ENCODE measurements around the gene SEMA3E. TPM values are rescaled to one million over a fixed set of nuclear protein-coding genes. Genes with fewer than 3 reads are reported as not detected.
"Not testable (repeated sequence)": the region's sequence is repeated elsewhere in the genome, so short reads cannot be mapped to it uniquely, and the experiment has no call there.

Gene SEMA3E
- total RNA-seq, 1 experiment from 2014 or later = 0.20 TPM

DNA sequence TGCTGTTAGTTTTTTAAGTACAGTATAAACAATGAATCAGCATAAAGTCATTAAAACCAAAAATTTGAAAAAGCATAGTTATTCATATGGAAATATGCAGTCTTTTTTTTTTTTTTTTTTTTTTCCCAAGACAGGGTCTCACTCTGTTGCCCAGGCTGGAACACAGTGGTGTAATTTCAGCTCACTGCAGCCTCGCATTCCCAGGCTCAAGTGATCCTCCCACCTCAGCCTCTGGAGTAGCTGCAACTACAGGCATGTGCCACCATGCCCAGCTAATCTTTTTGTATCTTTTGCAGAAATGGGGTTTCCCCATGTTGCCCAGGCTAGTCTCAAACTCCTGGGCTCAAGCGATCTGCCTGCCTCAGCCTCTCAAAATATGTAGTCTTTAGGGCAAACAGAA lies 182.0 kb downstream of the SEMA3E start:
- H3K4me3 Mint-ChIP-seq (ENCODE audit: unreplicated experiment) = no peak overlapping the region
- intact Hi-C loops (cut with micrococcal nuclease; ENCODE audit: unreplicated experiment) = no loop called here
- H3K4me1 ChIP-seq = no peaks in the 10 kb centered on the region
- H3K36me3 ChIP-seq (ENCODE audit: control insufficient read depth, insufficient read depth, low read length) = no peaks in the 10 kb centered on the region
- TF ChIP-seq CTCF (IDR thresholded peaks at IDR 0.05; ENCODE audit: insufficient read depth in 1 of 2, low read depth in 1 of 2, low read length in 1 of 2, severe bottlenecking in 1 of 2, unreplicated experiment in 1 of 2) = no peak
- no peak overlapping the region for H3K4me3 ChIP-seq (ENCODE audit: low read depth, low read length)
- no peaks in the 10 kb centered on the region for H3K4me1 Mint-ChIP-seq (ENCODE audit: low read depth, unreplicated experiment)
- CTCF ChIA-PET = no interaction called here
- H3K27me3 ChIP-seq (replicated peaks; ENCODE audit: control insufficient read depth, insufficient read depth, low read length) = no peaks in the 10 kb centered on the region
- no peak overlapping the region for H3K27ac Mint-ChIP-seq (ENCODE audit: unreplicated experiment)
- no peaks in the 10 kb centered on the region for H3K9me3 ChIP-seq
- POLR2A ChIA-PET = no interaction called here
- no peaks in the 10 kb centered on the region for H3K27me3 Mint-ChIP-seq (ENCODE audit: insufficient read depth, unreplicated experiment)
- no peaks in the 10 kb centered on the region for H3K9me3 Mint-ChIP-seq (ENCODE audit: unreplicated experiment)
- no TSS peak for BruUV-seq (replicated peaks)
- DNase-seq = no peak
- no peaks in the 10 kb centered on the region for H3K36me3 Mint-ChIP-seq (ENCODE audit: insufficient read depth, unreplicated experiment)

DNA sequence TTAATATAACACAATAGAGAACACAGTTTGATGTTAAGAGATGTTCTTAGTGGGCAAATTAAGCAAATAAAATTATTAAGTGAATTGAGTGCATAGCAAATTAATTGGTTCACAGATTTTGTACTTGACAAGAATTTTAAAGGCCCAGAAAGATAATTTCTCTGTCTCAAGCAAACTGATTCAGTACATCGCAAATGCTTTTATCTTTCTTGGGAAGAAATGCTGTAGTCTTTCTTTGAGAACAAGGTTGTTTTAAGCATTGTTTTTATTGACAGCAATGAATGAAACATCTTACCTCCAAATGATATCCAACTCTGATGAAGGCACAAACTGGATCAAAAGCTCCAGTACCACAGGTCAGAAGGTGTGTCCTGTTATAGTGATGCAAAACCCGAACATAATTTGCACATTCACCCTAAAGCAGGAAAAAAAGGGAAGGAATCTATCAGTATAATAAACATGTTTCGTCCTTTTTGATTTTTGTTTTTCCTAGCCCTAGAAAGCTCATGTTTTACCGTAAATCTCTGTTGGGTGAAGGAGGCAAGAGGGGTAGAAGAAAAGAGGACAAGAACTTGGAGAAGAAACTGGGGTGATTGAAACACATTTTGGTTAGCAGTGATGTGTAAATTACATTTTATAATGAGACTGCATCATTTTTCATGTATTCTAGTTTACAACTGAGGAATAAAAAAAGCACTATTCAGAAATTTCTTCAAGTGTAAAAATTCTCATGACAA lies 182.6 kb downstream of the SEMA3E start:
- intact Hi-C loops (cut with micrococcal nuclease; ENCODE audit: unreplicated experiment) = no loop called here
- POLR2A ChIA-PET = no interaction called here

GRCh38 chr7:83465643-83466042 lies 183.3 kb downstream of the SEMA3E start:
- intact Hi-C loops (cut with micrococcal nuclease; ENCODE audit: unreplicated experiment) = no loop called here
- no peaks in the 10 kb centered on the region for H3K9me3 Mint-ChIP-seq (ENCODE audit: unreplicated experiment)
- no TSS peak for BruUV-seq (replicated peaks)
- no peak for DNase-seq
- H3K9me3 ChIP-seq = no peaks in the 10 kb centered on the region
- TF ChIP-seq CTCF (IDR thresholded peaks at IDR 0.05; ENCODE audit: insufficient read depth in 1 of 2, low read depth in 1 of 2, low read length in 1 of 2, severe bottlenecking in 1 of 2, unreplicated experiment in 1 of 2) = no peak
- no peak overlapping the region for H3K27ac Mint-ChIP-seq (ENCODE audit: unreplicated experiment)
- H3K36me3 Mint-ChIP-seq (ENCODE audit: insufficient read depth, unreplicated experiment) = no peaks in the 10 kb centered on the region
- ChIA-PET POLR2A (no interaction called here), CTCF (no interaction called here)
- H3K4me3 Mint-ChIP-seq (ENCODE audit: unreplicated experiment) = no peak overlapping the region
- H3K4me1 ChIP-seq = no peaks in the 10 kb centered on the region
- no peaks in the 10 kb centered on the region for H3K36me3 ChIP-seq (ENCODE audit: control insufficient read depth, insufficient read depth, low read length)
- no peaks in the 10 kb centered on the region for H3K4me1 Mint-ChIP-seq (ENCODE audit: low read depth, unreplicated experiment)
- no peaks in the 10 kb centered on the region for H3K27me3 ChIP-seq (replicated peaks; ENCODE audit: control insufficient read depth, insufficient read depth, low read length)
- no peaks in the 10 kb centered on the region for H3K27me3 Mint-ChIP-seq (ENCODE audit: insufficient read depth, unreplicated experiment)
- H3K4me3 ChIP-seq (ENCODE audit: low read depth, low read length) = no peak overlapping the region

More for the DNA sequence above, 182.6 kb downstream of the SEMA3E start:
- Mint-ChIP-seq H3K4me1 (ENCODE audit: low read depth, unreplicated experiment) (no peaks in the 10 kb centered on the region), H3K9me3 (ENCODE audit: unreplicated experiment) (no peaks in the 10 kb centered on the region), H3K27ac (ENCODE audit: unreplicated experiment) (no peak overlapping the region), H3K4me3 (ENCODE audit: unreplicated experiment) (no peak overlapping the region), H3K36me3 (ENCODE audit: insufficient read depth, unreplicated experiment) (no peaks in the 10 kb centered on the region), H3K27me3 (ENCODE audit: insufficient read depth, unreplicated experiment) (no peaks in the 10 kb centered on the region)
- no peak for DNase-seq
- TF ChIP-seq CTCF (IDR thresholded peaks at IDR 0.05; ENCODE audit: insufficient read depth in 1 of 2, low read depth in 1 of 2, low read length in 1 of 2, severe bottlenecking in 1 of 2, unreplicated experiment in 1 of 2) = no peak
- H3K9me3 ChIP-seq = no peaks in the 10 kb centered on the region
- BruUV-seq (replicated peaks) = no TSS peak
- CTCF ChIA-PET = no interaction called here
- H3K27me3 ChIP-seq (replicated peaks; ENCODE audit: control insufficient read depth, insufficient read depth, low read length) = no peaks in the 10 kb centered on the region
- H3K4me3 ChIP-seq (ENCODE audit: low read depth, low read length) = no peak overlapping the region
- no peaks in the 10 kb centered on the region for H3K36me3 ChIP-seq (ENCODE audit: control insufficient read depth, insufficient read depth, low read length)
- no peaks in the 10 kb centered on the region for H3K4me1 ChIP-seq

DNA sequence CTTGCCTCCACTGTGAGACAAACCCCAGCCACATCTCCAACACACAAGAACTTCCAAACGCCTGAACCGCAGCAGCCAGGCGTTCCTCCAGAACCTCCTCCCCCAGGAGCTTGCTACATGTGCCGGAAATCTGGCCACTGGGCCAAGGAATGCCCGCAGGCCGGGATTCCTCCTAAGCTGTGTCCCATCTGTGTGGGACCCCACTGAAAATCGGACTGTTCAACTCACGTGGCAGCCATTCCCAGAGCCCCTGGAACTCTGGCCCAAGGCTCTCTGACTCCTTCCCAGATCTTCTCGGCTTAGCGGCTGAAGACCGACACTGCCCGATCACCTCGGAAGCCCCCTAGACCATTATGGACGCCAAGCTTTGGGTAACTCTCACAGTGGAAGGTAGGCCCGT lies 187.1 kb downstream of the SEMA3E start:
- H3K27me3 Mint-ChIP-seq (ENCODE audit: insufficient read depth, unreplicated experiment); H3K9me3 ChIP-seq; BruUV-seq (replicated peaks); H3K4me1 Mint-ChIP-seq (ENCODE audit: low read depth, unreplicated experiment); POLR2A ChIA-PET; H3K4me1 ChIP-seq; H3K4me3 Mint-ChIP-seq (ENCODE audit: unreplicated experiment); H3K27me3 ChIP-seq (replicated peaks; ENCODE audit: control insufficient read depth, insufficient read depth, low read length); H3K36me3 Mint-ChIP-seq (ENCODE audit: insufficient read depth, unreplicated experiment); H3K27ac Mint-ChIP-seq (ENCODE audit: unreplicated experiment); CTCF ChIA-PET; intact Hi-C loops (cut with micrococcal nuclease; ENCODE audit: unreplicated experiment); H3K9me3 Mint-ChIP-seq (ENCODE audit: unreplicated experiment); H3K4me3 ChIP-seq (ENCODE audit: low read depth, low read length); DNase-seq; H3K36me3 ChIP-seq (ENCODE audit: control insufficient read depth, insufficient read depth, low read length): not testable (repeated sequence)

- DNase-seq; H3K4me1 ChIP-seq; BruUV-seq (replicated peaks); H3K4me3 Mint-ChIP-seq (ENCODE audit: unreplicated experiment); H3K9me3 Mint-ChIP-seq (ENCODE audit: unreplicated experiment); CTCF ChIA-PET; H3K9me3 ChIP-seq; H3K36me3 ChIP-seq (ENCODE audit: control insufficient read depth, insufficient read depth, low read length); intact Hi-C loops (cut with micrococcal nuclease; ENCODE audit: unreplicated experiment); H3K27me3 ChIP-seq (replicated peaks; ENCODE audit: control insufficient read depth, insufficient read depth, low read length); H3K36me3 Mint-ChIP-seq (ENCODE audit: insufficient read depth, unreplicated experiment); H3K27ac Mint-ChIP-seq (ENCODE audit: unreplicated experiment); H3K27me3 Mint-ChIP-seq (ENCODE audit: insufficient read depth, unreplicated experiment); POLR2A ChIA-PET; H3K4me1 Mint-ChIP-seq (ENCODE audit: low read depth, unreplicated experiment); H3K4me3 ChIP-seq (ENCODE audit: low read depth, low read length): not testable (repeated sequence)
Measured at GRCh38 chr7:83459930-83460653, 188.8 kb downstream of the SEMA3E start.
